ENCODE results near the gene ZIM2. TPM values are rescaled to one million over a fixed set of nuclear protein-coding genes. Genes with fewer than 3 reads are reported as not detected.
A peak's percentile ranks its signal among the peaks of the same experiment; 100 is the strongest.

Gene ZIM2
- total RNA-seq, 1 donor from 2014 or later: not detected

DNA sequence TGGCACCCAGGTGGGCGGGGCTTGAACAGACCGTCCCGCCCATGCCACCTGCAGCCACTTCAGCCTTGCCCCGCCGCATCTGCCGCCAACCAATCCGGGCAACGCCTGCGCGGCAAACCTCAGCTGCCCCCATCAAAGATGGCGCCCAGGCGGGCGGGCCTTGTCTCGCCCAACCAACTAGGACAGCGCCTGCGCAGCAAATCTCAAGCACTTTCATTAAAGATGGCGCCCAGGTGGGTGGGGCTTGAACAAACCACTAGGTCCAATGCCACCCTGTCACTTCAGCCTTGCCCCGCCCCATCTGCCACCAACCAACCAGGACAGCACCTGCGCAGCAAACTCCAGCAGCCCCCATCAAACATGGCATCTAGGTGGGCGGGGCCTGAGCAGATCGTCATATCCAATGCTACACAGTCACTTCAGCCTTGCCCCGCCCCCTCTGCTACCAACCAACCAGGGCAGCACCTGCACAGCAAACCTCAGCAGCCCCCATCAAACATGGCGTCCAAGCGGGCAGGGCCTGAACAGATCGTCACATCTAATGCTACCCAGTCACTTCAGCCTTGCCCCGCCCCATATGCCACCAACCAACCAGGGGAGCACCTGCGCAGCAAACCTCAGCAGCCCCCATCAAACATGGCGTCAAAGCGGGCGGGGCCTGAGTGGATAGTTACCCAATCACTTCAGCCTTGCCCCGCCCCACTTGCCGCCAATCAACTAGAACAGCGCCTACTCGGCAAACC is 1.4 kb downstream of the ZIM2 start:
- peak; percentile 96 for DNase-seq (ENCODE audit: low spot score)

DNA sequence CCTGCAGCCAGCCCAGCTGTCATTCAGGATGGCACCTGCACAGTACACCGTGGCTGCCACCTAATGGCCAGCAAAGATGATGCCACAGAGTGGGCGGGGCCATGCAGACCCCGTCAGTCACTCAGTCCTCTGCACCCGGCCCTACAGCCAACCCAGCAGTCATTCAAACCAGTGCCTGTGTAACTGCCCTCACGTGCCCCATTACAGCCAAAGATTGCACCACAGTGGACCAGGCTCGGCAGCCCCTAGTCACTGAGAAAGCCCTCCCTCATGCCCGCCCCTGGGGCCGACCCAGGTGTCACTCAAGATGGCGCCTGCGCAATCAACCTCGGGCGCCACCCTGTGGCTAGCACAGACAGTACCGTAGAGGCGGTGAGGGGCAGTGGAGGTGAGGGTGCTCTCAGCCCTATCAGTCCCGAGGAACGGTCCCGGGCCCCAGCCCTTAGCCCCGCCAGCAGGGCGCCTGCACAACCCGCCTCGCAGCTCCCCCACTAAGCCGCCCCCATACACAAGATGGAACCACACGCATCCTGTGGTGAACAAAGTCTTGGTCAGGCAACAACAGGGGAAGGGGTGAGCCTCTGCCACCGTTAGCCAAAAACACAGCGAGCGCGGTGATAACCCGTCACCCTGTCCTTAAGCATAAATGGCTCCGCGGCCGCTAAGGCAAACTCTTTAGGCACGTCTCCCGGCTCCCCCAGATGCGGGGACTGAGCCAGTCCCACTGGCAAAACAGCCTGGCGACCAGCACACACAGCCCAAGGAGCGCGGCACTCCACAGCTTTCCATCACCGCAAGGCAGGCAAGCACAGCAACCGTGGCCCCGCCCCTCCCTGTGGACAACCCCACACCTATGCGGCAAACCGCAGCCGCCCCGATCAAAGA is 2.3 kb downstream of the ZIM2 start:
- DNase-seq (ENCODE audit: low spot score): peak; percentile 65

DNA sequence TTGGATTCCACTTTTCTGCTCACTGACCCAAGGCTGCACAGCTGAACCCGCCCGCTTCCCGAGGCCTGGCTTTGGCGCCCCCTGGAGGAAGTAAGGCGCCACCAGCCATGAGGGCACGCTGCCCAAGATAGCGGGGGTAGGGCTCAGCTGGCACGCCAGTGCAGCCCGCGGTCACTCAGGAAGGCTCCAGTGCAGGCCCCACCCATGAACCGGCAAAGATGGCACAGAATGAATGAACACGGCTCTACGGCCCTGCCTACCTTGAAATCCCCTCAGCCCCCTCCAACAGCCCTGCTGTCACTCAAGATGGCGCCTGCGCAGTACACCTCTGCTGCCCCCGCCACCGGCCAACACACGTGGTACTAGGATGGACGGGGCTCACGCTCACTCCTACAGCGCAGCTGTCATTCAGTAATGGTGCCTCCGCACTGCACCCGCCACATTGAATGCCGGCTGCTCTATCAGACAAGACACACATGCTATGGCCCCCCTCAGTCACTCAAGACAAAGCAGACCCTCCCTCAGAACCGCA is 3.0 kb downstream of the ZIM2 start:
- DNase-seq (ENCODE audit: low spot score): peak; percentile 79

DNA sequence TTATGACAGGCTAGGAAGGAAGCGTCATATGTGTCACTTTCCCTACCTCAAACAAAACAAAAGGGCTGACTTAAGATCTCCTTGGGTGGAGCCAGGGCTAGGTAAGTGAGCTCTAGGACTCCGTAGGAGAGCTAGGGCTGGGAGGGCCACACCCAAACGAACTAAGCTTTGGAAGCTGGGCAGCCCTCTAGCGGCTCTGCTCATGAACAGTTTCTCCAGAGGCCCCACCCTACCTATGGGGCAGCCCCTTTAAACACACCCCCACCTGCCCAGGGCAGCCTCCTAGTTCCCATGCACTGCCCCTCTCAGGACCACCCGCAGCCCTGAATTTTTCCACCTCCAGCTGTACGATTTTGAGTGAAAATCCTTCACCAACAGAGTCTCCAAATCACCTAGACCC is 3.5 kb downstream of the ZIM2 start:
- DNase-seq (ENCODE audit: low spot score): no peak

DNA sequence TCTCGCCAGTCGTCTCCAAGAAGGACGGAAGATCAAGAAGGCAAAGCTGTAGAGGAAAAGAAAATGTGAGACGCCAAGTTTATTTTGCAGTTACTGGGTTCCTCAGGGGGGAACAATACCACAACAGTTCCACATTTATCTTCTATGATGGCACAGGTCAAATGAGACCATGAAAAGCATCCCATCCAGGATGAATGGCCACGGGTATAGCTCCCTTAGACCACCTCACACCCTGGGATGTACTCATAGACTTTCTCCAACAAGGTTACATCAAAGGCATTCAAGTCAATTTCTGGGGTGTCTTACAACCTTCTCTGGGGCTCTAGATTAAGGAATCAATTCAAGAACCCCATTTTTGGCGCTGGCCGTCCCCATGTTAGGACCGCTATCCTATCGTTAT is 4.5 kb downstream of the ZIM2 start:
- DNase-seq (ENCODE audit: low spot score): no peak

DNA sequence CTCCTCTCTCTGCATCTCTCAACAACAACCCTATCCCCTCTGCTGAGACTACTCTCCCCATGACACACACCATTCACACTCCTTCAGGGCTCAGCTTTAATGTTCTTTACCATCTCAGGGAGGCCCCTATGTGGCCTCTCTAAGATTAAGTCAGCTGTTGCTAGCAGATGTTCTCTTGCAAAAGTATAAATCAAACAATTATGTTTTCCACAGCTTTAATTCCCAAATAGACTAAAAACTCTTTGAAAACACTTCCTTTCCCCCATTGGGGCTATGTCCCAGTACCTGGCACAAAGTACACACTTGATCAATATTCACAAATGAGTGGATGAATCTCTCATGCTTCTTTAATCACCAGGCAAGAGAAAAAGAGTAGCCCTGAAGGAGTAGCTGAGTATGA is 5.1 kb downstream of the ZIM2 start:
- DNase-seq (ENCODE audit: low spot score): no peak

DNA sequence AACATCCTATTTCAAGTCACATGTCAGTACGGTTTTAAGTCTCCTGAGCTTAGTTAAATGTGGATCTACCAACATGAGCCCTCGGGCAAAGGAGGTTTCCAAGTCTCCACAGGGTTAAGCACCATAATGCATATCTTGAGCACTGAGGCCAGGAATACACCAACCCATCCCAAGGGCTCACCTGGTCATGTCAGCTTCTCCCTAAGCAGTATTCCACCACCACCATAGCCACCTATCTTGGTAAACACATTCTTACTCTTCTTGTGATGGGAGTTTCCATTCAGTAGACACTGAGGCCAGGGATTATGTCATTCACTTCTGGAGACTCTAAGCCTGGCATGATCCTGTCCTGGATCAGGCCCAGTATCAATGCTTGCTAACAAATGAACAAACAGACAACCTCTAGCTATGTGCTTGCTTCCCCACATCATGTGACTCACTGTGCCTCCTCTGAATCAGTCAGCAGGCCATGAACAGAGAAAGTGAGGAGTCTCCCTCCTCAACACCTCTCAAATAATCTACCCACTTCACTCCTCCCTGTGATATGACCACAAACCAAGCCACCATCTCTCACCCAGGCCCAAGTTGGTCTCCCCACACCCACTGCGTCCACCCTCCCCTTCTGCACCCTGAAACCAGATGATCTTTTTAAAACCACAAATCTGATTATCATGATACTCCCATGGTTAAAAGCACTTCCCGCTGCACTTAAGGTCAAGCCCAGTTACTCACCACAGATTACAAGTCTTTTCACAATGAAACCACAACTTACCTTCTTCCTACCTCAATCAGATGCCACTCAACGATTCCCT is 5.8 kb downstream of the ZIM2 start:
- no peak for DNase-seq (ENCODE audit: low spot score)

DNA sequence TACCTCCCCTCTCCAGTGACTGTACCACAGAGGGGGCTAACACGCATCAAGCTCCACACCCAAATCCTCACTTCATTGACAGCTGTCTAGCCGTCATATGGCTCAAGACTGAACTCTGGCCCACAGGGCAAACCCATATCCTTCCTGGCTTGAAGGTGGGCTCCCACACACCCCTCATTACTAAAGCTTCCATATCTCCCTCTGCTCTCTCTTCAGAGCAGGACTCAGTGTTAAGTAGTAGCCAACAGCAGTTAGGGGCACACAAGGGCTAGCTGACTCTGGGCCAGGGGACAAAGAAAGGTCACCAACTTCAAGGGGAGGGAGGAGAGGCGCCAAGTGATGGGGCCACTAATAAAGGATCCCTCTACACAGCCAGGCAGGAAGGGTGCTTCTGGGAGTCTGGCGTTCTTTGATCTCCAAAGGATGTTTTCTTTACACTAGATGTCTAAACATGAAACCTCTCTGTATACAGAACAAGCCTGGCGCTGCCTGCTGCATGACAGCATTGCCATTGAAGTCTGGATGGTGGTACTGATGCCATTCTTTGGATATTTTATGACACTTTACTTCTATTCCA is 8.1 kb downstream of the ZIM2 start:
- no peak for DNase-seq (ENCODE audit: low spot score)

DNA sequence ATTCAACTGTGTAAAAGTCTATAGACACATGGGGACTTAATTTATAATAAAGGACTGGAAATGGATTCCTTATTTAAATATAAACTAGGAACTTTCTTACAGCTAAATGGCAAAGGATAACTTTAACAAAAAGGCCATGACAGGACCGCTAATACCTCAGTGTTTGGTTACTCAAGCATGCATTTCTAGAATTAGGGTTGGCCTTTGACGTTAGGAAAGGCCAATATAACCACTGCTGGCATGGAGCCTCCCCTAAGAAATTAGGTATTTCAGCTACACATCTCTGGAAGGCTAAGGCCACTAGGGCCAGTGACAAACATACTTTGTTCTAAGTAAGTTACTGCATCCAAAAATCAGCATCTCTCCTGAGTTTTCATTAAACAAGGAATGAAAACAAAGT is 9.3 kb downstream of the ZIM2 start:
- DNase-seq (ENCODE audit: low spot score): no peak

DNA sequence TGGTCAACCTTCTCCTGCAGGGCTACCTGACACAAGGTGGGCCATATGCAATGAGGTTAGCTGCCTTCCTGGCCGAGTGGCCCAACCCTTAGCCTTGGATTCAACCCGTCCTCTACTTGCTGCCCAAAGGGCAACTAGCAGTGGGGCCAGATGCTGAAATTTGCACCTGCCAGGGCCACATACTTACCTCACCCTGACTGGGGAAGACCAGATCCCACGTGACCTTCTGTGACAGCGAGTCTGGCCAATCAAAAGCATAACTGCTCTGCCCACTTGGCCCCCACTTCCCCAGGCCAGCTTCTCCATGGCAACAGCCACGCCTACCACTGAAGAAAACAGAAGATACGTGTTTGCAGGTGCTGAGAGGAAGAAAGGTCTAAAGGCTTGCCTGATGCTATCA is 10.9 kb downstream of the ZIM2 start:
- DNase-seq (ENCODE audit: low spot score): no peak

DNA sequence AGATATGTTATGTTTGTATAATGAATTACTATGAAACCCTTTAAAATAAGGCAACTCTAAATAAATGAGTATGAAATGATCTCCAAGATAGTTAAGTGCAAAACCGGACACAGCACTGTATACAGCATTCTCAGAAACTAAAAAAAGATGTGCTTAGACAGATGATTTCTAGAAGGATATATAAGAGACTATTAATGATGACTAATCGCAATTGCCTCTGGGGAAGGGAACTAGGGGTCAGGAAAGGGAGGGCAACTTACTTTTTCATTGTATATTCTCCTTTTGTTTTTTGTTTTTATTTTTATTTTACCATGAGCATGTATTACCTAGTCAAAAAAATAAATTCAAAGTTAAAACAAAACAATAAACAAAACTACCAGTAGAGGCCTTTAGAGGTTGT is 12.8 kb downstream of the ZIM2 start:
- no peak for DNase-seq (ENCODE audit: low spot score)

DNA sequence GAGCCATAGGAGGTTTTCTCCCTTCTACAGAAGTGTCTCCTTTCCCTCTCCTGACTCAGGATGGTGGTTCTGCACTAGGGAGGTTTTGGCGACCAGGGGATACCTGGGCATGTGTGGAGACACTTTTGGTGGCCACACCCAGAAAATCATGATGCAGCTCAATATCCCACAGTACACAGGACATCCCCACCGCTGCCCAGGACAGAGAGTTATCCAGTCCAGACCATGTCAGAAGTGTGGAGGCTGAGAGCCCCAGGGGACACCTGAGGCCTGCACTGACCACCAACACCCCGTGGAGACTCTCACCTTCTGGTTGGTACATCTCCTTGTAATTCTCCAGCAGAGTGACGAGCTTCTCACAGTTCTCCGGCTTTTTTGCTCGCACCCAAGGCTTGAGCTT is 16.6 kb downstream of the ZIM2 start:
- no peak for DNase-seq (ENCODE audit: low spot score)

DNA sequence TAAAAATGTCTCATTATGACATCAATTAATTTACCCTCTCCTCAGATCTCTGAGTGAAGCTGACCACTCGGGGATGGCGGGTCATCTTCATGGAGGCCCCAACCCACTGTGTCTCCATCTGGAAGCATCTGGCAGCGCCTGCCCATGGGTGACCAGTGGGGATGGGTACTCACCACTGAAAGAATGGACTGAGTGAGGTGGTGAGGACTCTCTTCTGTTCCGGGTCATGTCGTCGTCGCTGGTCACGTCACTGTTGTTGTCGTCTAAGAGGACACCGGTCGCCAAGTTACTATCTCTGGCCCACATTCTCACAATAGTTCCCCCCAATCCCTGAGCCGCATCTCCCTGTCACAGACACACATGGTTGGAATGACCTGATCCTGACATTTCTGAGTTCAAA is 17.1 kb downstream of the ZIM2 start:
- no peak for DNase-seq (ENCODE audit: low spot score)

DNA sequence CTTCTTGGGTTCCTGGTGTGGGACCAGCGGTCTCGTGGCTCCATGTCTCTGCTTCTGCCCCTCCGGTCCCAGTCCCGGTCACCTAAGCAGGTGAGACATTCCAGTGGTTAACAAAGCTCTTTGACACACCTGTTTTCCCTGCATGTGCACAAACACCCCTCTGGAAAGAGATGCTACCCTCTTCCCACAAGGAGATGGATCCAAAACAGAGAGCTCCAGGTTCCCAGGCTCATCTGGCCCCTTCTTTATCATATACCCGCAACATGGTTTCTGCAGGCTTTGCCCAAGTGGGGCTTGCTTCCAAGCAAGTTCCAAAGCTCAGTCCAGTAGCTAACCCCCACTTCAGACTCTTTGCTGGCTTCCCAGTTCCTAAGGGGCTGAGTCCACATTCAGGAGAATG is 17.8 kb downstream of the ZIM2 start:
- DNase-seq (ENCODE audit: low spot score): no peak

DNA sequence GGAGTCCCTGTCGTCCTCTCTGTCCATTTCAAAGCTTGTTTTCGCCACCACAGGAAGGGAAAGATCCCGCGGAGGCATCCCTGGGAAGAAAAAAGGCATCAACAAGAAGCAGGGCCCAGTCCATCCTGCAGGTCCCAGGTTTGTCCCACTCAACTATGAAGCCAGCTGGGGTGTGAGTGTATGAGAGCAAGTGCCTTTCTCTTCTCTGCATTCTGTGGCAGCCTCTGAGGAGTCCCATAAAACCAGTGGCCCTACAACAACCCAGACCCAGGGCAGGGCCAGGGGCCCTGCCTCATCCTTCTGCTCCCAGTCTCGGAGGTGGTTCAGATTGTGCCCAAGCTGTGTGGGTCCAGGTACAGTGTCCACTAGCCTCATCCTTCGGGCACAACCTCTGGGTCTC is 18.9 kb downstream of the ZIM2 start:
- no peak for DNase-seq (ENCODE audit: low spot score)

DNA sequence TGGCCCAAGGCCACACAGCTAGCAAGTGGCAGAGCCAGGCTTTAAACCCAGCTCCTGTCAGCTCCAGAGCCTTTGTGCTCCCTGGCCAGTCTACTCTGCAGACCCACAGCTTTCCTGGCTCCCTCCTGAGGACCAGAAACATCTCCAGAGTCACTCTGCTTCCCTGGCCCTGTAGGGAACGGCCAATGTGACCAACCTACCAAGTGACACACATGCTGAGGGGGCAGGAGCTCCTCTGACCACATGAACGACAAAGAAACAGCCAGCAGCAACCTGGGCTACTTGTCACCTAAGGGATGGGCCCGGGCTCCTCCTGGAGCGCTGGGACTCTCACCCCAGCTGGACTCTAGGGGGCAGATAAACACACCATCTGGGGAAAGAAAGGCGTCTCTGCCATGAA is 19.3 kb downstream of the ZIM2 start:
- no peak for DNase-seq (ENCODE audit: low spot score)

DNA sequence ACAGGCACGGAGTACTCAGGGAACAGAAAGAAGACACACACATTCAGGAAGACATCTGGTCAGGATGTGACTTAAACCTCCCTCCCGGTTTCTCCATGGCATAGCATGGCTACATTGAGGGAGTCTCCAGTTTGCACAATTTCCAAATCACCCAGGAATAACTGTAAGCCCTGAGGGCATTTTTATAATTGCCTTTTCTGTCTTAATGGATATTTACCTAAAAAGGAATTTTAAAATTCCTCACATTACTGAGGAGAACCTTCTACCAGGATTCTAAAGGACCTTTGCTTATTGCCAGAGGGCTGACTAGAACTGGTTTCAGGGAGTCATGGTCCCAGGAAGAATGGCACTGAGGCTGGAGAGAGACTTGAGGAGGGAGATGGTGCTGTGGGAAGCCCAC is 21.4 kb downstream of the ZIM2 start:
- no peak for DNase-seq (ENCODE audit: low spot score)

DNA sequence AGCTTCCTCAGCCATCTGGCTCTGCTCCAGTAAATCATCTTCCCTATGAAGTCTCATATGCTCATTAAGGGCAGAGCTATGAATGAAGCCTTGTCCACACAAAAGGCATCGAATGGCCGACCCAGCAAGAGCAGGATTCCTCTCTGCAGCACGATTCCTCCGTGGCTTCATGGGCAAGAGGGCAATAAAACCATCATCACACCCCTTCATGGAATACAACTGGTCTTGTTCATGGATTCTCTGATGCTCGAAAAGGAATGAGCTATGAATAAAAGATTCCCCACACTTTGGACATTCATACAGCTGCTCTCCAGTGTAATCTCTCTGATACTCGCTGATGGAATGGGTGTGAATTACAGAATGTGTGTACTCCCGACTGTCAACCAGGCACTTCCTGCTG is 25.9 kb downstream of the ZIM2 start:
- DNase-seq (ENCODE audit: low spot score): no peak

DNA sequence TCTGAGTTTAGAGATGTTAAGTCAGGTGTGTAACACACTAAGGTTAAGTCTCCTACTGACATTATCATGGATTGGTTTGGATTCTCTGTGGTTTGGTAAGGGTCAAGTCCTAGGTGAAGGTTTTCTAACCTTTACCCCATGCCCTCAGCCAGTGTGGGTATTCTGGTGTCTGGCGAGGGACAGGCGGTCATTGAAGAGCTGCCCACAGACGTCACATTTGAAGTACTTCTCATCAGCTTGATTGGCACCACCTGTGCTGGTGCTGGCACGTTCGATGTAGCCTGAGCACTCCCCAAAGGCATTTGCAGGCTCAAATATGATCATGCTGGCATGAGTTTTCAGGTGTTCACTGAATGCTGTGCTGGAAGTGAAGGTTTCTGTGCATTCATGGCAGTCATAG is 27.0 kb downstream of the ZIM2 start:
- DNase-seq (ENCODE audit: low spot score): no peak

DNA sequence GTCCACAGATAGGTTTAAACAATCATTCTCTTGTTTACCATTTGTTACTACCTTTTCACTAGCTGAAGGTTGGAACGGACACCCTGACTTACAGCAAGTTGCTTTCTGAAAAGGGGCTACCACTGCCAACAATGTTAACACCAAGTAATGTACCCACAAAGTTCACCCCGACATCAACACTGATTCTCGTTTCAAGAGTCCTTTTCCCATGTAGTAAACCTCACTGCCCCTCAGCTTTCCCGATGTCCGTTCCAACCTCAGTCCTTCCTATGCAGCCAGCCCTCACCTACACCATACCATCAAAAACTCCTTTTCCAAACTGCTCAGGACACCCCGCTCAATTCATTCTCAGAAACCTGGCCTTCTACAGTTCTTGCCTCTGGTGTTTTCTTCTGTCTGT is 29.0 kb downstream of the ZIM2 start:
- DNase-seq (ENCODE audit: low spot score): no peak

DNA sequence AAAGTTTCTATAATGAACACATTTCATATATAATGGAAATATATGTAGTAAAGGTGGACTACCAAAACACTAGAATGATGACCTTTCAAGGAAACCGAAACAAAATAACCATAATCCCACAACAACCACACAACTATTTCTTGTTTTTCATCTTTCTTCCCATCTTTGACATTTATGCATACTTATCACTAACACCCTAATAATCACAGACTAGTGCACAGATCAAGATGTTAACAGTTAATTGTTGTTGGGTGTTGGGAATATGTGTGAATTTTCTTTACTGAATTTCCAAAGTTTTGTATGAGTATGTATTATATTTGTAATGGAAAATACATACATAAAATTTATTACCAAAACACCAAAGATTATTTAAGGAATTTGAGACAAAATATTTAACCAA is 30.3 kb downstream of the ZIM2 start:
- DNase-seq (ENCODE audit: low spot score): no peak
